GM12891 (cell line): ENCODE results near the gene DDX19B.

ENCODE experiments used
- PAX5 ChIP-seq: IDR thresholded peaks from 2 replicates; pipeline ENCODE4 v1.6.1; 2011; ENCODE audit warnings: low read length, moderate library complexity, mild to moderate bottlenecking; ENCODE audit not compliant: insufficient read depth, severe bottlenecking
- POLR2A ChIP-seq: IDR thresholded peaks from 2 replicates; pipeline ENCODE4 v1.6.1; 2011; ENCODE audit warnings: low read depth, low read length, control low read depth
- POLR2AphosphoS5 ChIP-seq: IDR thresholded peaks from 2 replicates; pipeline ENCODE4 v1.6.1; 2011; ENCODE audit warnings: low read depth, low read length, control low read depth
- POU2F2 ChIP-seq: IDR thresholded peaks from 2 replicates; pipeline ENCODE4 v1.6.1; 2011; ENCODE audit warnings: low read depth, mild to moderate bottlenecking, control low read depth, low read length, moderate library complexity
- SPI1 ChIP-seq: IDR thresholded peaks from 2 replicates; pipeline ENCODE4 v1.6.1; 2011; ENCODE audit warnings: low read depth, low read length, control low read depth
- TAF1 ChIP-seq: IDR thresholded peaks from 2 replicates; pipeline ENCODE4 v1.6.1; 2011; ENCODE audit warnings: low read depth, low read length, control low read depth

DNA sequence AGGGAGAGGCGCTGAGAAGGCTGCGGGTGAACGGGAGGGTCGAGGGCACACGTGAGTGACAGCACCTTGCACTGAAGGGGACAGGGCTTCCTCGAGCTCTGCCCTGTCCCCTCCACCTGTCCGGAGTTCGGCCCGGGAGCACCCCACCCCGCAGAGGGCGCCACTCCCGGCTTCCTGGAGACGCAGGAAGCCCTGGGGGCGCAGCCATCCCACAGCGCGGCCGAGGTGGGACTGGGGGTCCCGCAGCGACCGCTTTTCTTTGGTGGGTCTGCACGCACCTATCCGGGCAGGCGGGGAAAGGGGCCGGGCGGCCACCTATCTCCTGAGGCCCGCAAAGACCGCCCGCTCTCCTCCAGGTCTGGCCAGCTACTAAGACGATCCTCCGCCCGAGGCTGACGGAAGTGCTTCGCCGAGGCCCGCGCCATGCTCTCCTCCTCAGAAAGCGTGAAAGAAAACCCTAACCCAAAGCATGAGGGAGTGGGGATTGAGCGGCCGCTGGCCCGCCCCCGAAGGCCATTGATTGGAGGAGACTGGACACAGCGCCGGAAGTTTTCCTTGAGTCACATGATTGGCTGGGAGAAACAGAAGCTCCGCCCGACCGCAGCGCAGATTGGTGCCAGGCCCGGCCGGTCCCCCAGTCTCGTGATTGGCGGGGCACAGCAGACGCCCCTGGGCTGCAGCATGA, 82.1 kb downstream of the DDX19B start:
- TF ChIP-seq POLR2A (peak; percentile 92), POLR2AphosphoS5 (peak; percentile 92), TAF1 (peak; percentile 95), SPI1 (no peak), PAX5 (no peak), POU2F2 (peak; percentile 76; the same call in 1 of the 2 replicates)
